Dermis blood vessel endothelial cell (primary cell): ENCODE results near the gene MYOM3. TPM values are rescaled to one million over a fixed set of nuclear protein-coding genes. Genes with fewer than 3 reads are reported as not detected.
A peak's percentile ranks its signal among the peaks of the same experiment; 100 is the strongest.

ENCODE experiments used
- DNase-seq: peaks from one replicate; pipeline ENCODE4 v3.0.0; 2010
- total RNA-seq: library from RNA; depleted of rRNA; stranded (reverse); fragments of >200 nt; gene quantifications from 2 replicates; pipeline ENCODE4 v1.2.3, GENCODE V29; 2014

The MYOM3 gene
- total RNA-seq, 1 donor from 2014 or later: not detected

- DNase-seq: no peak
Observed at GRCh38 chr1:24095140-24095859, 16.6 kb downstream of the MYOM3 start.

DNA sequence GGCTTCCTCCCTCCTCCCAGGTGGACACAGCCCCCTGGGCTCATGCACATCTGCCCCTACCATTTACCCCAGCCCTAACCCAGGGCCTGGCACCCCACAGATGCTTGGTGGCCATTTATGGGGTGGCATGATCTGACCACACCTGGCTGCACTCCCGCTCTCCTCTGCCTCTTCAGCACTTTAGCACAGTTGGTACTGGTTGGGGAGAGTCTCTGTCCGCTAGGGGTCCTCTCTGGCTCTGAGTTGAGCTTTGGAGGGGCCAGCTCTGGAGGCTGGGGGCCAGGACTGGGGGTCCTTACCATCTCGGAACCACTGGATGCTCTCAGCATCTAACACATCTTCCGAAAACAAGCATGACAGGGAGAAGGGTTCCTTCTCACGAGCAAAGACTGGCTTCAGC lies 17.4 kb downstream of the MYOM3 start:
- DNase-seq: no peak

DNA sequence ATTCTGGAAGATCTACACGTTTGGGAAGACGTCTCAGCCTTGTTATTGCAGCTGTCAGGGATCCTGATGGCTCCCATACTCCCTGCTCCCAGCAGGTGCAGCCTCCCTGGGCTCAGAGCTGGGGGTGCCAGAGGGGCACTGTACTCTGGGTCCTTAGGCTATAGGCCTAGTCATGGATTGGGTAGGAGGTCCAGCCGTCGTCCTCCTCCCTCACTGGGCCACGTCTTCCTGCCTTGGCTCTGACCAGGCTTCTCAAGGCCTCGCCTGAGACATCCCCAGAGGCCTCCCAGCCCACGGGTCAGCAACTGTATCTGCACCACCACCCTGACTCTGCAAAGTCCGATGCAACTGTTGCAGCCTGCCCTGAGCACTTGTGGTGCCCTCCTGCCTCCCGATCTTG lies 18.2 kb downstream of the MYOM3 start:
- DNase-seq: no peak

- DNase-seq: no peak
Observed at GRCh38 chr1:24092979-24093378, 19.0 kb downstream of the MYOM3 start.

DNA sequence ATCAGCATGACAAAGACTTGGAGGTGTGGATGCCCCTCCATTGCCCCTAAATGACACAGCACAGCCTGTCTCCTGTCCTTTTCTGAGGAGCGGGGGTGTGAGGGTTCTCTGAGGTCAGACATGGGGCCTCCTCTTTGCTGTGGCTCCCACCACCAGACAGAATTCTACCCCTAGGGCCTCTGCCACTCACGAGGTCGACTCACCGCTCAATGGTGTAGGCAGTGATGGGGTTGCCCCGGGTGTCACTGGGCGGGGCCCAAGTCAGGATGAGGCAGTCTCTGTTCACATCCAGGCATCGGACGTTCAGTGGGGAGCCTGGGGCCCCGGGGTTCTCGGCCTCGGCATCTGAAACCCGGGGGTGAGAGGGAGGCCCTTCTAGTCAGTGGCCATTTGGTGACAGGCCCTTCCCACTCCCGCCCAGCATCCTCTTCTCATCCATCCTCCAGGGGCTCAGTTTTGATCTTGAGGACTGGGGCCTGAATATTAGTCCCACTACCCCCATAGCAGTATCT lies 19.9 kb downstream of the MYOM3 start:
- DNase-seq: no peak

DNA sequence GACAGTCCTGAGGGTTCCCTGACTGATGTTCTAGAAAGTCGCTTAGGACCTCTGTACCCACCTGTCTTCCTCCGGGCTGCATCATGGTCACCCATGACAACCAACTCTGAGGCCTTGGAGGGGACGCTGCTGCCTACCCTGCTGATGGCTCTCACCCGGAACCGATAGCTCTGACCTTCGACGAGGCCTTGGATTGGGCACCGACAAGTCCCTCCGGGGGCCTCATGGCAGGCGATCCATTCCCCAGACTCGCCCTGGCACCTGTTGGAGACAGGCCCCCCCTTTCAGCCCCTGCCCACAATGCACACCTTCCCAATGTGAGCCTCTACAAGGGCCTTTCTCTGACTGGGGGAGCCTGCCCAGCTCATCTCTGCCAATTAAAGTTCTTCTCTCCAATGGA lies 21.2 kb downstream of the MYOM3 start:
- no peak for DNase-seq

DNA sequence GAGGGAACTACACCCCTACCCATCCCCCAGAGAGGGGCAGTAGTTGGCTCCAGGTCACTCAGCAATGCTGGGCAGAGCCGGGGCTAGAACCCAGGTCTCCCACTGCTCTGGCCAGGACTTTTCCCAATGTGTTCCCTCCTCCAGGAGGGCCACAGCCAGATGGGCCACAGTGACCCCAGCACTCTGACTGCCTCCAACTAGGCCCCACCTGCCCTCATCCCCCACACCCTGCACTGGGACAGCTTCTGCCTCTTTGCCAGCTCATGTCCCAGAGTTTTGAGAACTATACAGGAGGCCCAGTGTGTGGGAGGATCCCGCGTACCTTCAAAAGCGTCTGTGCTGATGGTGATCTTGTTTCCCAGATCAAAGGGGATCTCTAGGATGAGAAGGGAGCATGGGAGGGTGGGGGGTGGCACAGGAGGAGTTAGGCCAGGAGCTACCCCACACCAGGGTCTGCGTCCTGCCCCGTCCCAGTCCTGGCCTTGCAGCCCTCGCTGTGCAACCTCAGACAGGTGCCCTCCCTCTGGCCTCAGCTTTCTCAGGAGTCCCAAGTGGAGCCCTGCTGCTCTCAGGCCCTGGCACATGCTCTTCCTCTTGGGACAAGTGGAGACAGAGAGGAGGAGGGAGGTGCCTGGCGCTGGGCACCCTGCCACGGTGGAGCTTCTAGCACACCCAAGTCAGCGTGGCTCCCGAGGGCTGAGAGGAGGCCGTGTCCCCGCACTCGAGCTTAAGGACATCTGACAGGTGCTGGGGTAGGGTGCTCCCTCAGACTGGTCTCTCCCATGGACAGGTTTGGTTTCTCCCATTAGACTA lies 22.0 kb downstream of the MYOM3 start:
- no peak for DNase-seq

- DNase-seq: no peak
Observed at GRCh38 chr1:24089027-24089742, 22.8 kb downstream of the MYOM3 start.

DNA sequence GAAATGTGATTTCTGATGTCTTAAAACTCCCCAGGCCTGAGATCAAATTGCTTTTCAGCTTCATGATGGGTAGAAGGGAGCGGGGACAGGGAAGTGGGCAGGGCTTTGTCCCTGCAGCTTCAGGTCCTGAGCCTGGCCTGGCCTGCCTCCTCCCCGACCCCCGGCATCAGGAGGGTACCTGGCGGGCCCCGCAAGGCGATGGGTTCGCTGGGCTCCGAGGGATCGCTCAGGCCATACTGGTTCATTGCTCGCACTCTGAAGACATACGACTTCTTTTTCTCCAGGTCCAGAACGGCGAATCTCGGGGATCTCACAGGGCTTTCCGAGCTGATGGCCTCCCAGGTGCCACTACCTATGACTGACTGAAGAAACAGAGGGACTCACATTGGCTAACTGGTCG lies 25.5 kb downstream of the MYOM3 start:
- DNase-seq: no peak

DNA sequence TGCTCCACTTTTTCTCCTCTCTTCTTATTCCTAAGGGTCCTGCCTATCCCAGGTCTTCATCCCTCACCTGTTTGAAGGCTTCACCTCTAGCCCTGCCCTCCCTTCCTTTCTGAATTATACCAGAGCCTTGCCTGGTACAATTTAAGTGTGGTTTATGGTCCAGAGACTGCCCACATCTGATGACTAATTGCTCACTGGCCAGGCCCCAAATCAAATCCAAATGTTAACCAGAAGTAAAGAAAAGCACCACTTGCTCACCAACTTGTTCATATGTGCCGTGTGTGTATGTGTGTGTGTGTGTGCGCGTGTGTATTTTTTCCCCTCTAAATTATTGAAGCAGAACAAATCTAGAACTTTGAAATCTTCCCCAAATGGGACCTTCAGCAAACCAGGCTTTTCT lies 26.4 kb downstream of the MYOM3 start:
- DNase-seq: no peak

- no peak for DNase-seq
Observed at GRCh38 chr1:24085007-24085406, 26.9 kb downstream of the MYOM3 start.

- no peak for DNase-seq
Observed at GRCh38 chr1:24084050-24084449, 27.9 kb downstream of the MYOM3 start.

- no peak for DNase-seq
Observed at GRCh38 chr1:24082372-24082771, 29.6 kb downstream of the MYOM3 start.

GRCh38 chr1:24081190-24081589 lies 30.7 kb downstream of the MYOM3 start:
- DNase-seq: no peak

DNA sequence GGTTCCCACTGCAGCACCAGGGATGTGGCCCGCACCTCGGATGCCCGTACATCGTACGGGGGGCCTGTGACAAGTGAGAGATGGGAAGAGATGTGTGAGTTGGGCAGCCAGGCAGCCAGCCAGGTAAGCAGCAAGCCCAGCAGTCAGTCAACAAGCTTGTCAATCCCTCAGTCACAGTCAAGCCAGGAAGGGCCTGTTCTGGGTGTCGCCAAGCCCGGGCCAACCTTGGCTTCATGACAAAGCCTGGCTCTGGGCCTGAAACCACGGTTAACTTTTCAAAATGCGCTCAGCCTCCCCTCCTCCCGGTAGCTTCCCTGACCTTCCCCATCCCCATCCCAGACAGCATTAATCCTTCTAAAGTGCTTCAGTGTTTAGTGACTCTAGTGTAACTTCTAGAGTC lies 31.8 kb downstream of the MYOM3 start:
- DNase-seq: no peak

GRCh38 chr1:24077278-24077978 lies 34.5 kb downstream of the MYOM3 start:
- DNase-seq: no peak

DNA sequence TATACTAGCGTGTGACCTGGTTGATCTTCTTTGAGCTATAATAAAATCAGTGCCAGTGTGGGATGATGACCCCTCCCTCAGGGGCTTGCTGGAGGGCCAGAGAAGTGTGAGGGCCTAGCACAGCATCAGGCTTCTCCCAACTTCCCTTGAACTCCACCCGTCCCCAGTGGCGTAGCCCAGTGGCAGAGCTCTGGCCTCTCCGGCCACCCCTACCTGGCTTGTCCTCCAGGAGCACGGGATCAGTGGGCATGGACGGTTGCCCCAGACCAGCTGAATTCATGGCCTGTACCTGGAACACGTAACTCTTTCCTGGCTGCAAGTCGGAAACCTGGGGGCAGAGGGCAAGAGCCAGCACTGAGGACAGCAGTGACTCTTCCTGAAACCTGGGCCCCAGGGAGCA lies 36.0 kb downstream of the MYOM3 start:
- no peak for DNase-seq

DNA sequence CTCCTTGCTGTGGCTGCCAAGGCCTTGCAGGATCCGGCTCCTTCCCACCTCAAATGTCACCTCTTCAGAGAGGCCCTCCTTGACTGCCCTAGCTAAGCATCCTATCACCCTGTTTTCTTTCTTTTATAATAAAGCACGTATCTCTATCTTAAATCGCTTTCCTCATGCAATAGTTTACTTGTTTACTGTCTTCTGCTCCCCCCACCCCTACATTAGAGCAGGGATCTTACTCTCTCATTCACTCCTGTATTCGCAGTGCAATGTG lies 36.4 kb downstream of the MYOM3 start:
- DNase-seq: no peak

- DNase-seq: no peak
Observed at GRCh38 chr1:24074817-24075589, 36.9 kb downstream of the MYOM3 start.

DNA sequence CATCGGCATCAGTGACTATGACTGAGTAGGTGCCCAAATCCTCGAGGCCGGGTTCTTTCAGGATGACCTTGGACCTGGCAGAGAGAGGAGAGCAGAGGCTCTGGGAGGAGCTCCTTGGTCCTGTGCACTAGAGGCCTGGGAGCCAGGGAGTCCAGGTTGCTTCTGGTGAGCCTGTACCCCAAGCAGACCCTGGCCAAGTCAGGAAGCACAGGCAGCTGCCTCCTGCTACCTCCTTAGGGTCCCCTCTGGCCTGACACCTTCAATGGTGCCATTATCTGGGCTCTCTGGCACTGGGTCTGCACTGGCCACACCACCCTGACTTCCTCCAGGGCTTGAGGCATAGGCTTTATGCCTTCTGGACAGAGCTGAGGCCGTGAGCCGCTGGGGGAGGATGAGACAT lies 37.7 kb downstream of the MYOM3 start:
- no peak for DNase-seq

- no peak for DNase-seq
Observed at GRCh38 chr1:24071941-24072340, 40.0 kb downstream of the MYOM3 start.

GRCh38 chr1:24070821-24071393 lies 41.0 kb downstream of the MYOM3 start:
- DNase-seq: peak; percentile 86
